HG02678 (cell line): ENCODE measurements around the gene MIDN.
"Not testable (repeated sequence)": the region's sequence is repeated elsewhere in the genome, so short reads cannot be mapped to it uniquely, and the experiment has no call there.

ENCODE experiments used
- ATAC-seq: cut with Tn5 transposase; IDR thresholded peaks from one replicate; pipeline ENCODE4 v1.9.1; 2021; ENCODE audit warnings: mild to moderate bottlenecking, moderate library complexity; ENCODE audit not compliant: unreplicated experiment

Gene MIDN

GRCh38 chr19:1244693-1245451 is 3.5 kb upstream of the MIDN start:
- ATAC-seq = no peak

GRCh38 chr19:1245494-1246264 is 2.7 kb upstream of the MIDN start:
- ATAC-seq = no peak

- ATAC-seq = not testable (repeated sequence)
Observed at GRCh38 chr19:1246265-1247087, 1.9 kb upstream of the MIDN start.

GRCh38 chr19:1247748-1248138 is 640 bp upstream of the MIDN start:
- ATAC-seq = no peak

- ATAC-seq = peak; percentile 30
Observed at GRCh38 chr19:1248786-1249297, 459 bp downstream of the MIDN start.

DNA sequence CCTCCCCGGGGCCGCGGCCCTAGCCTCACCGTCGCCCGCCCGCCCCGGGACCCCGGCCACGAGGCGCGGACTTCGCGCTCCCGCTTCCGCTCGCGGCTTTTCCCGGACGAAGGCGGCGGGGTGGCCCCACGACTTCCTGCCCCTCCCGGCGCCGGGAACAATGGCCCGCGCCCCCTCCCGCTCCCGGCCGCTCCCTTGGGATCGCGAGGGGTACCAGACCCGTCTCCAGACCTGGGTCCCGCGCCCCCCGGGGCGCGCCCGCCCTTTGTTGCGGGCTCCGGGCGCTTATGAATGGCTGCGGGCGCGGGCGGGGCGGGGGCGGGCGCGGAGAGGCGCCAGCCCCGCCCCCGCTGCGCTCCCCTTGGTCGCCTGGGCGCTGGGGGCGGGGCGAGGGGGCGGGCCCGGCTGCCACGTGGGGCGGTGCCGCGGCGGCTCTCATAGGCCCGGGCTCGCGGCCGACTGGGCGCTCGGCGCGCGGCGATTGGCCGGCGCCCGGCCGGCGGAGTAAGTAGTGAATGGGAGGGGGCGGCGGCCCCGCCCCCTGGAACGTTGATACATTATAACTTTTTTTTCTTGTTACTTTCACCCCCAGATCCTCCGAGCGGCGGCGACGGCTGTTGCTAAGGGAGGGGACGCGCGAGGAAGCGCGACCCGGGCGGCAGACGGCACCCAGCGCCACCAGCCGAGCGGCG is 1.1 kb downstream of the MIDN start:
- peak; percentile 56 for ATAC-seq

DNA sequence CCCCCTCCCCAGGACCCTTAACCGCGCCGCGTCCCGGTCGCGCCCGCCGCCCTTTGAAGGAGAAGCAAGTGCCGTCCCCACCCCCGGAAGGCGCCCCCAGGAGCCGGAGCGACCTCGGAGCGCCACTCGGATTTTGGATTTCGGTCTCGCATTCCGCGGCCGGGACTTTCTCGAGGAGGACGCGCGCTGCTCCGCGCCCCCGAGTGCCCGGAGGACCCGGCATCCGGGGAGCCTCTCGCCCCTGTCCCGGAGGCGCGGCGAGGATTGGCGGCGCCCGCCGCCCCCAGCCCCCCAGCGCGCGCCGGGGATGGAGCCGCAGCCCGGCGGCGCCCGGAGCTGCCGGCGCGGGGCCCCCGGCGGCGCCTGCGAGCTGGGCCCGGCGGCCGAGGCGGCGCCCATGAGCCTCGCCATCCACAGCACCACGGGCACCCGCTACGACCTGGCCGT is 1.6 kb downstream of the MIDN start:
- no peak for ATAC-seq

DNA sequence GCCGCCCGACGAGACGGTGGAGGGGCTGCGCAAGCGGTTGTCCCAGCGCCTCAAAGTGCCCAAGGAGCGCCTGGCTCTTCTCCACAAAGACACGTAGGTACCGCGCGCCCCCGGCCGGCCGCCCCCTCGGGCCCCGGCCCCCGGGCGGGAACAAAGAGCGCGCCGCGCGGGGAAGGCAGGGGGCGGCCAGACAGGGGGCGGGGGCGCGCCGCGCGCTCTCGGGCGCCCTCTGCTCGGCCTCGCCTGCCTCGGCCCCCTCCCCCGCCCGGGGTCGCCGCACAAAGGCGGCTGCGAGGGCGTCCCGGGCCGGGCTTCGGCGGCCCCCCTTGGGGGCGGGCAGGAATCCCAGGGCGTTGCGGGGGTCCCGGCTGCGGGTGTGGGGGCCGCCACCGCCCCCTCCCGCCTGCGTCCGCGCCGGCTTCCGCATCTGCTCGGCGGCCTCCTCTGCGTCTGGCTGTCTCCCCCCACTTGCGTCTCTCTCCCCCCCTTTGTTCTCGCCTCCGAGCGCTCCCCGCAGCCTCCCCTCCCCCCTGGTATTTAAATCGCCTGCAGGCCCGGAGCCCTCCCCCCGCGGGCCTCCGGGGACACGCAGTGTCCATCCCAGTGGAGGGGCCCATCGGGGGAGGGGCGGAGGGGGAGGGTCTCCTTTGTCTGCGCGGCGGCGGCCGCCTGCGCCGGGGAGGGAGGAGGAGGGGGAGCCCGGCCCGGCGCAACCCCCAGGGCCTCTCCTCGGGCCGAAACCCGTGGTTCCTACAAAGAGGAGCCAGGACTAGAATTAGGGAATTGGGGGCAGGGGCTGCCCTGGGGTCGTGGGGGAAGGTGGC is 2.3 kb downstream of the MIDN start:
- no peak for ATAC-seq

DNA sequence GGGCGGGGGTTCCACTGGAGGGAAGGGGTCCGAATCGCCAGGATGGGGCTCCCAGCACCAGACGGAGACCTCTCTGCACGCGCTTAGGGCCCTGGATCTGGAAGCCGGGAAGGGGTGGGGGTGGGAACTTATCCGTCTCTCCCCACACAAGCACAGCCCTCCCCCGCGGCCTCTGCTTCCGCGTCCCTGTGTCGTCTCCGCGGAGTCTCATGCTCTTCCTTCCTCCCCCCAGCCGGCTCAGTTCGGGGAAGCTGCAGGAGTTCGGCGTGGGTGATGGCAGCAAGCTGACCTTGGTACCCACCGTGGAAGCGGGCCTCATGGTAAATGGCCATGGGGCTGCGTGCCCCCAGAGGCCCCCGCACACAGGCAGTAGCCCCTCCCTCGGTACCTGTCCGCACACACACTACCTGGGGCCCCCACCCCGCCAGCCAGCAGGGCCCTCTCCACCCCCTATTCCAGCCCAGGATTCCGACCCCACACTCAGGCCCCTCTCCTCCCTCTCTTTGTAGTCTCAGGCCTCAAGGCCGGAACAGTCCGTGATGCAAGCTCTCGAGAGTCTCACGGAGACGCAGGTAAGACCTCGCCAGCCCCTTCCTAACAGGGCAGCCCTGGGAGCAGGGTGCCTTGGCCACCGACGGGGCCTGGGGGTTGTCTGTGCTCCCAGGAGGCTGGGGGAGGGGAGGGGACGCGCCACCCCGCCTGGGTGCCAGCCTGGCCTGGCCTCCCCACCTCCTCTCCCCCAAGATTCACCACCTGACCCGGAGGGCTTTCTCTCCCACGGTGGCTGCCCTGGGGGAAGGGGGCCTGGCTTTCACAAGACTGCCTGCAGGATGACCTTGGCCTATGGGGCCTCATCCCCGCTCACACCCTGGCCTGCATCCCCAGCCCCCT is 3.2 kb downstream of the MIDN start:
- ATAC-seq = no peak

GRCh38 chr19:1252221-1252820 is 3.9 kb downstream of the MIDN start:
- ATAC-seq = no peak

GRCh38 chr19:1252821-1253513 is 4.6 kb downstream of the MIDN start:
- no peak for ATAC-seq

DNA sequence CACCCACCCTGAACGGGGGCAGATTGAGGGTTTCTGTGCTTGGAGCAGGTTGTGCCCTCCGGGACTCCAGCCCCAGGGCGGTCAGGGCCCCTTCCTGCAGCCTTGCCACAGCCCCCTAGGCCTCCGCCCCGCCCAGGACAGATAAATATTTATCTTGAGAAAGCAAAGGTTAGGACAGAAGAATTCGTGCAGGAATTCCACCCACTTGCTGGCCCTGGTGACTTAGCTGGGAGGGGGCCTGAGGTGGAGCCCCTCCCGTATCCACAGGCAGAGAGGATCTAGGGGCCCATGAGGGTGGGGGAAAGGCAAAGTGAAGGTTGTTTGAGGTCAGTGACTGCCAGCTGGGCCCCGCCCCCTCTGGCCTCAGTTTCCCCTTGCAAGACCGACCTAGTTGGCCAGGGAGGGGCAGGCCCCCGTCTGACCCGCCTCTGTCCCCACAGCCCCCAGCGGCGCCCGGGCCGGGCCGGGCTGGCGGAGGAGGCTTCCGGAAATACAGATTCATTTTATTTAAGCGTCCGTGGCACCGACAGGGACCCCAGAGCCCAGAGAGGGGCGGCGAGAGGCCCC is 5.2 kb downstream of the MIDN start:
- no peak for ATAC-seq

- no peak for ATAC-seq
Observed at GRCh38 chr19:1254081-1254527, 5.7 kb downstream of the MIDN start.

DNA sequence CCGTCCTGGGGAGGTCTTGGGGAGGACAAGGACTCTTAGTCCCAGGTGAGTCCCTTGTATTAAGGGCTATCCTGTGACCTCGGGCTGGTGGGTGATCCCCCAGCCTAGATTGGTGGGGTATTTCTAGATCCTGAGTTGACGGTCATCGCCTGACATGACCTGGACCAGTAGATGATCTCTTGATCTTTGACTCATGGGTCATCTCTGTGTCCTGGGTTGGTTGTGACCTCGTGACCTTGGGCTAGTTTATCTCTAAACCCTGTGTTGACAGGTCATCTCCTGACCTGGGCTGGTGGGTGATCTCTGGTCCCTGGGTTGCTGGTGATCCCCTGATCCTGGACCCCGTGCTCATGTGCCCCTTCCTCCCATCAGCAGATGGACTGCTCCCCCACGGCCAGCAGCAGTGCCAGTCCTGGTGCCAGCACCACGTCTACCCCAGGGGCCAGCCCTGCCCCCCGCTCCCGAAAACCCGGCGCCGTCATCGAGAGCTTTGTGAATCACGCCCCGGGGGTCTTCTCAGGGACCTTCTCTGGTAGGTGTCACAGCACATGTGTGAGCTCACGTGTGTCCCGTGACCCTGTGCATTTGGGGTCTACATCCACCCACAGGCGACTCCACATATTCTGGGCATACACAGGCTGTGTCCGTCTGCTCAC is 6.3 kb downstream of the MIDN start:
- no peak for ATAC-seq

GRCh38 chr19:1255186-1256161 is 7.1 kb downstream of the MIDN start:
- ATAC-seq = no peak
